Astrocyte (in vitro differentiated cells and primary cell): ENCODE measurements around the gene CGB1.
"Not testable (repeated sequence)": the region's sequence is repeated elsewhere in the genome, so short reads cannot be mapped to it uniquely, and the experiment has no call there.

Experiments
- EZH2 ChIP-seq: IDR thresholded peaks from 2 replicates; pipeline ENCODE4 v1.6.1; 2012; ENCODE audit warnings: mild to moderate bottlenecking, low read length, inconsistent platforms; ENCODE audit not compliant: insufficient read depth
- TF ChIP-seq, protein P1 (sequence below): IDR thresholded peaks from 2 replicates; pipeline ENCODE4 v1.5.1; 2011; ENCODE audit warnings: low read depth, mild to moderate bottlenecking, inconsistent platforms, low read length, moderate library complexity; ENCODE audit not compliant: insufficient read depth

DNA sequence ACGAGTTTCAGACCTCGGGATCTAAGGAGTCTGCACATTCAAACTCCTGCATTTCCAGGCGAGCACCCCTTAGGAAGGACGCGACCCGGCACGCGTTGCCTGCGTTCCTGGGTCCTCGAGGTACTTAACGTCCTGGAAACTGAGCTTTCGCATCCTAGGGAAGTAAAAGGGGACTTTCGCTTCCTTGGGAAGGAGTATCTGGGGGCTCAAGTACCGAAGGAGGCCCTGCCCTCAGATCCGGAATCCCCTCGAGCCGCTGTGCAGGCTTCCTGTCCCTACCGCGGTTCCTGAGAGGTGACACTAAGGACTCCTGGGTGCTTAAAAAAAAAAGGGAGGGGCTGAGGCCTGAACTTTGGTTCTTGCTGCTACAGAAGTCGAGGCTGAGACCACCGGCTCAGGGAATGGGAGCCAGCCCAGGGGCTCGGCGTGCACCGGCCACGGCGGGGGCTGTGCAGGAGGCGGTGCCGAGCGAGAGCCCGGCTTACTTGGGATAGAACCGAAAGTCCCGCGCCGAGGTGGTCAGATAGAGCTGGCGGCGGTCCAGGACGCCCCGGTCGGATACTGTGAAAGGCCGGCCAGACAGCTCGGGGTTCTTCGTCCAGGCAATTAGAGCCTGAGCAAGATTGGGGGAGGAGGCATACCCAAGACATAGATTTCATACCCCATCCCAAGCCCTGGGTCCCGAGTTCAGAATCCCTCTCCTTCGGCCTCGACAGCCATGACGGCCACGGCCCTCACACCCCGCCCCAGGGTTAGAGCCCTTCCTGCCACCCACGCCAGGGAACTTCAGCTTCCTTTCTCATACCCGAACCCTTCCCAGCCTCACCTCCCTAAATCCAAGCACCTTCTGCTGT lies 18.1 kb downstream of the CGB1 start:
- TF ChIP-seq, protein P1, sequence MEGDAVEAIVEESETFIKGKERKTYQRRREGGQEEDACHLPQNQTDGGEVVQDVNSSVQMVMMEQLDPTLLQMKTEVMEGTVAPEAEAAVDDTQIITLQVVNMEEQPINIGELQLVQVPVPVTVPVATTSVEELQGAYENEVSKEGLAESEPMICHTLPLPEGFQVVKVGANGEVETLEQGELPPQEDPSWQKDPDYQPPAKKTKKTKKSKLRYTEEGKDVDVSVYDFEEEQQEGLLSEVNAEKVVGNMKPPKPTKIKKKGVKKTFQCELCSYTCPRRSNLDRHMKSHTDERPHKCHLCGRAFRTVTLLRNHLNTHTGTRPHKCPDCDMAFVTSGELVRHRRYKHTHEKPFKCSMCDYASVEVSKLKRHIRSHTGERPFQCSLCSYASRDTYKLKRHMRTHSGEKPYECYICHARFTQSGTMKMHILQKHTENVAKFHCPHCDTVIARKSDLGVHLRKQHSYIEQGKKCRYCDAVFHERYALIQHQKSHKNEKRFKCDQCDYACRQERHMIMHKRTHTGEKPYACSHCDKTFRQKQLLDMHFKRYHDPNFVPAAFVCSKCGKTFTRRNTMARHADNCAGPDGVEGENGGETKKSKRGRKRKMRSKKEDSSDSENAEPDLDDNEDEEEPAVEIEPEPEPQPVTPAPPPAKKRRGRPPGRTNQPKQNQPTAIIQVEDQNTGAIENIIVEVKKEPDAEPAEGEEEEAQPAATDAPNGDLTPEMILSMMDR, result not testable (repeated sequence)
- TF ChIP-seq EZH2, result not testable (repeated sequence)
